ENCODE measurements around the gene NOD2.

The NOD2 gene

GRCh38 chr16:50670476-50670875 is 22.9 kb upstream of the NOD2 start:
- no peak for DNase-seq (ENCODE audit: low read depth)

GRCh38 chr16:50671644-50672260 is 21.7 kb upstream of the NOD2 start:
- no peak for DNase-seq (ENCODE audit: low read depth)

GRCh38 chr16:50673496-50674275 is 19.7 kb upstream of the NOD2 start:
- no peak for DNase-seq (ENCODE audit: low read depth)

- no peak for DNase-seq (ENCODE audit: low read depth)
Observed at GRCh38 chr16:50674831-50675230, 18.6 kb upstream of the NOD2 start.

GRCh38 chr16:50675686-50676610 is 17.5 kb upstream of the NOD2 start:
- DNase-seq (ENCODE audit: low read depth), result no peak

GRCh38 chr16:50676684-50677225 is 16.7 kb upstream of the NOD2 start:
- DNase-seq (ENCODE audit: low read depth), result no peak

GRCh38 chr16:50677351-50677750 is 16.1 kb upstream of the NOD2 start:
- DNase-seq (ENCODE audit: low read depth), result no peak

GRCh38 chr16:50678531-50678930 is 14.9 kb upstream of the NOD2 start:
- no peak for DNase-seq (ENCODE audit: low read depth)

GRCh38 chr16:50679266-50679665 is 14.1 kb upstream of the NOD2 start:
- DNase-seq (ENCODE audit: low read depth), result no peak

GRCh38 chr16:50679676-50680555 is 13.5 kb upstream of the NOD2 start:
- DNase-seq (ENCODE audit: low read depth), result no peak

- no peak for DNase-seq (ENCODE audit: low read depth)
Observed at GRCh38 chr16:50680556-50680893, 12.9 kb upstream of the NOD2 start.

GRCh38 chr16:50681021-50681885 is 12.2 kb upstream of the NOD2 start, which contains the start of gene SNX20:
Gene SNX20 (minus strand): TSS chr16:50681312. CDS start chr16:50677526, 3,786 bp downstream.
- DNase-seq (ENCODE audit: low read depth), result no peak

GRCh38 chr16:50683689-50684374 is 9.6 kb upstream of the NOD2 start:
- DNase-seq (ENCODE audit: low read depth), result no peak

- DNase-seq (ENCODE audit: low read depth), result no peak
Observed at GRCh38 chr16:50684823-50685461, 8.5 kb upstream of the NOD2 start.

GRCh38 chr16:50685462-50686063 is 7.8 kb upstream of the NOD2 start:
- DNase-seq (ENCODE audit: low read depth), result no peak

GRCh38 chr16:50688083-50688482 is 5.3 kb upstream of the NOD2 start:
- no peak for DNase-seq (ENCODE audit: low read depth)

GRCh38 chr16:50688867-50689266 is 4.5 kb upstream of the NOD2 start:
- no peak for DNase-seq (ENCODE audit: low read depth)

GRCh38 chr16:50690177-50690576 is 3.2 kb upstream of the NOD2 start:
- no peak for DNase-seq (ENCODE audit: low read depth)

- no peak for DNase-seq (ENCODE audit: low read depth)
Observed at GRCh38 chr16:50692644-50692998, 785 bp upstream of the NOD2 start.

Measured in HS-27A (cell line).